Left renal pelvis (tissue), 4 donors: ENCODE measurements around the gene TTC32. TPM values are rescaled to one million over a fixed set of nuclear protein-coding genes. Genes with fewer than 3 reads are reported as not detected.

Experiments
- DNase-seq, 4 donors: peaks; one replicate each; pipeline ENCODE4 v3.0.0-alpha.2; 2013; ENCODE audit warnings: low read depth in 4 of 4, low spot score in 3 of 4
- polyA plus RNA-seq, 4 donors: library from polyadenylated mRNA; unstranded; fragments of 120-200 nt; gene quantifications; one replicate each; pipeline ENCODE4 v1.2.1, GENCODE V29; 2013; ENCODE audit not compliant: insufficient read length in 4 of 4

The TTC32 gene
- polyA plus RNA-seq, 4 donors: 25.8 to 53.2 (median 38.8) TPM

GRCh38 chr2:19878268-19879046 lies 23.3 kb downstream of the TTC32 start:
- no peak for DNase-seq

- DNase-seq: no peak
Observed at GRCh38 chr2:19876751-19877150, 25.0 kb downstream of the TTC32 start.

- DNase-seq: no peak
Observed at GRCh38 chr2:19875280-19875679, 26.5 kb downstream of the TTC32 start.

- DNase-seq: no peak
Observed at GRCh38 chr2:19874726-19875125, 27.1 kb downstream of the TTC32 start.

GRCh38 chr2:19873014-19873413 lies 28.8 kb downstream of the TTC32 start:
- DNase-seq: no peak

- no peak for DNase-seq
Observed at GRCh38 chr2:19872302-19872701, 29.5 kb downstream of the TTC32 start.

GRCh38 chr2:19871836-19872235 lies 29.9 kb downstream of the TTC32 start:
- DNase-seq: no peak

GRCh38 chr2:19870792-19871191 lies 31.0 kb downstream of the TTC32 start:
- DNase-seq: no peak

GRCh38 chr2:19868701-19869580 lies 32.8 kb downstream of the TTC32 start:
- no peak for DNase-seq

GRCh38 chr2:19868224-19868623 lies 33.6 kb downstream of the TTC32 start:
- no peak for DNase-seq

- no peak for DNase-seq
Observed at GRCh38 chr2:19866771-19867170, 35.0 kb downstream of the TTC32 start.

- no peak for DNase-seq
Observed at GRCh38 chr2:19865151-19865550, 36.6 kb downstream of the TTC32 start.

- no peak for DNase-seq
Observed at GRCh38 chr2:19864381-19864780, 37.4 kb downstream of the TTC32 start.

GRCh38 chr2:19863303-19864041 lies 38.3 kb downstream of the TTC32 start:
- no peak for DNase-seq

- no peak for DNase-seq
Observed at GRCh38 chr2:19861813-19862212, 40.0 kb downstream of the TTC32 start.

- no peak for DNase-seq
Observed at GRCh38 chr2:19860022-19860421, 41.8 kb downstream of the TTC32 start.

GRCh38 chr2:19859565-19859964 lies 42.2 kb downstream of the TTC32 start:
- DNase-seq: no peak

GRCh38 chr2:19857806-19858205 lies 44.0 kb downstream of the TTC32 start:
- no peak for DNase-seq

GRCh38 chr2:19857100-19857499 lies 44.7 kb downstream of the TTC32 start:
- DNase-seq: no peak

GRCh38 chr2:19855542-19856431 lies 46.0 kb downstream of the TTC32 start:
- DNase-seq: no peak
